Measurements from ENCODE around the gene KCNF1.
"Not testable (repeated sequence)": the region's sequence is repeated elsewhere in the genome, so short reads cannot be mapped to it uniquely, and the experiment has no call there.

The KCNF1 gene

DNA sequence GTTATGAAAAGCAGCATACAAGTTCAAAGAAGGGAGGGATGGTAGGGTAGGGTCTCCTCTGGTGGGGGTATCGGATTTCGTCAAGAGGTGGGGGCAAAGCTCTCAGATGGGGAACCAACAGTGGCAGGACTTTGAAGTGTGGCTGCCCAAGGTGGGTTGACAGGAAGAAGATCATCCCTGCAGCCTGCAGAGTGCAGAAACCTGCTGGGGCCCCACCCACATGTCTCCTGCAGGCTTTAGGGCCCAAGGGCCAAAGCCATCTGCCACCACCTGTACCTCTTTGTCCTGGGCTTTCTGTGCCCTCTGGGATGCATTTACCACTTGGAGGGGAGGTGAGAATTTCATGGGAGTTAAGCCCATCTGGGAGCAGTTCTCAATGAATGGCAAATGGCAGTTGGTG, 42.7 kb downstream of the KCNF1 start:
- no peak for DNase-seq
- in situ Hi-C loops (cut with HindIII; ENCODE audit: low pct_ligation_motif_present, low pct_unique_long_range_greater_than_20kb, low sequenced_read_pairs), result no loop called here

DNA sequence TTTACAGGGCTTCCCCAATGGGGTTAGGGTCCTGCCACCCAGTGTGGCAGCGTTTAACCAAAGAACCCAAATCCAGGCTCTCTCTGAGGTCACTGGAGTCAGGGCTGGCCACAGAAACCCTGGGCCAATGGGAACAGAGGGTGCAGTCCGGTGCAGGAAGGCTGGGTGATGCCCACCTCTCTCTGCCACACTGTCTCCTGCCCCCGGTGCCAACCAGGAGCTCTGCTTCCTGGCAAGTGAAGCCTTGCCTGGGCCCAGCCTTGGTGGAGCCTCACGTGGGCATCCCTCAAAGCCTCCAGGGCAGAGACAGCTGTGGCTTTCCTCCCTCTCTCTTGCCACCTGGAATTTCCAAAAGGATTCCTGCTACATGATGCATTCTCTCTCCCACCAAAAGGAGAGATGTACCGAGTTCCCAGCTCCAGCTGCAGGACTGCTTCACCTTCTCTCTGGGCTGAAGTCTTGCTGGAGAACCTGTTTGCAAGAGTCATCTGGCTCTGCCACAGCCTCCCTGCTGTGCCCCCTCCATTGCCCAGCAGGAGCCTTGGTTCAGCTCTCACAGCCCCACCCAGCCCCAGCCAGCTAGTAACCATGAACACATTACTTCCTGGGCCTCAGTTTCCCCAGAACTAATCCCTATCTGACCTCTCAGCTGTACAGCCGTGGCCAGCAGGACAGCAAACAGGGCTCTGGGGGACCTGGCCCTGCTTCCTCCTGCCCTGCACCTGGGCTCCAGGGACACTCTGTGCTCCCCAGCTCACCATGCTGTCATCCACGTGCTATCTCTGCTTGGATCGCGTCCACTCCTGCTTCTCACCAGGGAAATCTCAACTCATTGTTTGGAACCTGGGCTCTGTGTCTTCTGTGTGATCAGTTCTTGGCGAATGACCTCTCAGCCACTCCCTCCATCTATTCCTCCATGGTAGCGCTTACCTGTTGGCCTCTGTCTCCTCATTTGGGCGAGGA, 43.4 kb downstream of the KCNF1 start:
- in situ Hi-C loops (cut with HindIII; ENCODE audit: low pct_ligation_motif_present, low pct_unique_long_range_greater_than_20kb, low sequenced_read_pairs), result no loop called here
- no peak for DNase-seq

DNA sequence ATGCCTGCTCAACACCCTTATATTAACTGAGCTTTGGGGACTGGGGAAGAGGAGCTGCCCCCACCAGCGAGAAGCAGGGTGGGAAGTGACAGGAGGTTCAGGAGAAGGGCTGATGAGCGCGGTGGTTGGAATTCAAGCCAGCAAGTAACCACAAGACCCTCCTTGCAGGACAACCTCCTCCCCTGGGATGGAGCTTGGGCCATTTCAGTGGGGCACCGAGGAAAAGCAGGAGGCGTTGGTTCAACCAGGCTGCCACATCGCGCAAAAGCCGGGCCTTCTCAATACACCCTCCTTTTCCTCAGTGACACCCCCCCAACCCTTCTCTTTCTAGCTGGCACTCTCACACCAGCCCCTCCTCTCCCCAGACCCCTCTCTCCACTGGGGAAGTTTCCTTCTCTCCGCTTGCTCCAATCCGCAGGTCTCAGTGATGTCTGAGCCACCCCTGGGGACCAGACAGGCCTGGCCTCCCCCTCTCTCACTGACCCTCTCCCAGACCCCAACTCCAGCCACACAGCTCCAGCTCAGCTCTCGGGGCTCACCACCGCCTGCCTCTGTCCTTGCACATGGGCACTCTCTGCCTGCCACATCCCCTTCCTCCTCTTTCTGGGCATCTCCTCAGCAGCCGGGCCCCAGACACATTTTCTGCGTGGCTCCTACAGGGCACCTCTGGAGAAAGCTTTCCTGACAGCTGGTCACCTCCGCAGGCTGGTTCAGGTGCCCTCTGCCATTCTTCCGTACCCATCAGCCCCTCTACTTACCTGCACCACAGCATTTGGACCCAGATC, 44.5 kb downstream of the KCNF1 start:
- in situ Hi-C loops (cut with HindIII; ENCODE audit: low pct_ligation_motif_present, low pct_unique_long_range_greater_than_20kb, low sequenced_read_pairs), result no loop called here
- DNase-seq, result no peak

DNA sequence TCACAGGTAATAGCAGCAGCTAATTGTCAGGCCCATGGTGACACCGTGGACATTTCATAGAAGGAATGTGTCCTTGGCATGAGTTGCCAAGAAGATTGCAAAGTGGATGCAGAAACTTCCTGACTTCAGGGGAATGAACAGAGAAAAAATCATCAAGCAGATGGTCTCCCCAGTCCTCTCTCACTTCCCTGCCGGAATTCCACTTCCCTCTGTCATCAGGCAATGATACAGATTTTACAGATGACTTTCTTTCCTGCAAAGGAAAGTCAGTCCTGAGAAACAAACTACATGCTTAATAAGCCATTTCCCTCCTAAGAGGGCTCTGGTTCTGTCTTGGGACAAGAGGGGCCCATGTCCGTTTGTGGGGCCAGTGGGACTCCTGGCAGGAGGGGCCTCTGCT, 45.7 kb downstream of the KCNF1 start:
- no peak for DNase-seq
- in situ Hi-C loops (cut with HindIII; ENCODE audit: low pct_ligation_motif_present, low pct_unique_long_range_greater_than_20kb, low sequenced_read_pairs), result no loop called here

DNA sequence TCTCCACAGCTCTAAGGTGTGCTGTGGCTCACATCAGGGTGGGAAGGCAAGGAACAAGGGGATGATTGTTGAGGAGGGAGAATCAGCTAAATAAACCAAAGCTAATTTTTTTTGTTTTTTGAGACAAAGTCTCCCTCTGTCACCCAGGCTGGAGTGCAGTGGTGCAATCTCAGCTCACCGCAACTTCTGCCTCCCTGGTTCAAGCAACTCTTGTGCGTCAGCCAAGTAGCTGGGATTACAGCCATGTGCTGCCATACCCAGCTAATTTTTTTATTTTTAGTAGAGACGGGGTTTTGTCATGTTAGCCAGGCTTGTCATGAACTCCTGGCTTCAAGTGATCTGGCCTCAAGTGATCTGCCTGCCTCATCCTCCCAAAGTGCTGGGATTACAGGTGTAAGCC, 46.7 kb downstream of the KCNF1 start:
- DNase-seq; in situ Hi-C loops (cut with HindIII; ENCODE audit: low pct_ligation_motif_present, low pct_unique_long_range_greater_than_20kb, low sequenced_read_pairs): not testable (repeated sequence)

DNA sequence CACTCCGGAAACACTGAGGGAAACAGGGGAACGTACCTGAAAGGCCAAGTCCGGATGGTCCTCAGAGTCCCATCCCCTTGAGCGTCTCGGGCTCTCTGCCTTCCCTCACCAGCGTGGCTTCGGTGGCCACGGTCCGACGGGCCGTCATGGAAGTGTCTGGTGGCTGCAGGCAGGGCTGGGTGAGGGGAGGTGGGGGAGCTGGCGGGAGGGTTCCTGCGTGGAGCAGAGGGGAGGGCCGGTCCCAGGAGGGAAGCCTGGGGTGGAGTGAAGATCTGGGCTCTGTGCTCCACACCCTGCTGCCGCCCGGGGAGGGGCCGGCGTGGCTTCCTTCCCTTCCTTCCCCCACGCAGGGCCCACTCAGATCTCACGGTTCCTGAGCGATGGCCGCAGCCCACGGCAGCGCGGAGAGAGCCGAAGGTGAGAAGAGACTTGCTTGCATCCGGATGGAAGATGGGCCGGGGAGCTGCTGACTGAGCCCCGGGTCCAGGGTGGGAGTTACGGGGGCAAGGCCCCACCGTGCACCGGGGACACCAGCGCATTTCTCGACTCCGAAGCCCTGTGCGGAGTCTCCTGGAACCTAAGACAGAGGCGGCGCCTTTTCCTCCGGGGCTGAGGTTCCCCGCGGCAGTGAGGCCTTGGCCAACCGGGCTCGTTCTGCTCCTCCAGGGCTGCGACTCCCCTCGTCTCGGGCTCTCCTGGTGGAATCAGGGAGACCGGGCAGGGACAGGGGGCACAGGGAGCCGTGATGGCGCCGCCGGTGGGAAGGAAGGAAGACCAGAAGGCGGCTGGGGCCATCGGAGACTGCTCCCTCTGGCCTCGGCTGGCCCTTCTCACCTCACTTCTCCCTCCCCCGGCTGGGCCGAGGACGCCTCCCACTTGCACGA, 49.1 kb downstream of the KCNF1 start:
- in situ Hi-C loops (cut with HindIII; ENCODE audit: low pct_ligation_motif_present, low pct_unique_long_range_greater_than_20kb, low sequenced_read_pairs), result no loop called here

DNA sequence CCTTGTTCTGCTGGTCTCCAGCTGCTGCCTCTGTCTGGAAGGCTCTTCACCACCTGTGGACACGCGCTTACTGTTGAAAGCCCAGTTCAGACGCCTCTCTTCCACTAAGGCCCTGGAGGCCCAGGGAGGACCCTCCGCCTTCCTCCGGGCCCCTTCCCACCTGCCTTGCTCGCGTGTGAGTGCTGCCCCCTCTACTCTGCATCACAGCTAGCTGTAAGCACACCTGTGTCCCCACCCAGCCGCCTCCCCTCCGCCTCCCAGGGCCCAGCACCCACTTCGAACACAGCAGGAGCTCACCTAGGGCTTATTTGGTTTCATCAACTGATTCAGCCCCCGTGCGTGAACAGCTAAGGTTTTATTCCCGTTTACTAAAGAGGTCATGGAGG, 49.7 kb downstream of the KCNF1 start:
- DNase-seq, result no peak
- in situ Hi-C loops (cut with HindIII; ENCODE audit: low pct_ligation_motif_present, low pct_unique_long_range_greater_than_20kb, low sequenced_read_pairs), result no loop called here

More for the DNA sequence above, 49.1 kb downstream of the KCNF1 start:
- DNase-seq, result no peak

DNA sequence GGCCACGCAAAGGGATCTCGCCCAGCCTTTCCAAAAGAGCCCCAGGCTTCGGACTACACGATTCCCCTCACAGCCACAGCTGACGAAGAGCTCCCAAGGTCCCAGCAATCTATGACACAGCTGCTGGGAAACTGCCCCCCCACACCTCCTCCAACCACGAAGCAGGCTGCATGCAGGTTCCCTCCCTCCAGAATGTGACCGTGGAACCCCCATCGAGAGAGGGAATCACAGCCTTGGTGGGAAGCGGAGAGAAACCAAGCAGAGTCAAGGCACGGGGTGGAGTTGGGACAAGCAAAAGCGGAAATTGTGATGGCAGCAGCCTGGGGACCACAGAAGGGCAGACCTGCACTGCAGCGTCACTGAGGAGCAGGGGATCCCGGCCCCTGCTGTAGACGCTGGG, 50.3 kb downstream of the KCNF1 start:
- in situ Hi-C loops (cut with HindIII; ENCODE audit: low pct_ligation_motif_present, low pct_unique_long_range_greater_than_20kb, low sequenced_read_pairs), result no loop called here
- DNase-seq, result no peak

DNA sequence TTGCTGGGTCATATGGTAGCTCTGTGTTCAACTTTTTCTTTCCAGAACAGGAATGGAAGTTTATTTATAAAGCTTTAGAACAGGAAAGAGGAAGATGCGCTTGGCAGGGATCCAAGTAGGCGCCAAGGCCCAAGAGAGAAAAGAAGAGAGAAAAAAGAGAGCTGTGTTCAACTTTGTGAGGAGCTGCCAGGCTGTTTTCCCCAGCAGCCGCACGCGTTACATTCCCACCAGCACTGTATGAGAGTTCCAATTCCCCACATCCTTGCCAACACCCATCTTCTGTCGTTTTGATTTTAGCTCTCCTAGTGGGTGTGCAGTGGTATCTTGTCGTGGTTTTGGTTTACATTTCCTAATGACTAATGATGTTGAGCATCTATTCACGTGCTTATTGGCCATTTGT, 51.4 kb downstream of the KCNF1 start:
- in situ Hi-C loops (cut with HindIII; ENCODE audit: low pct_ligation_motif_present, low pct_unique_long_range_greater_than_20kb, low sequenced_read_pairs), result no loop called here
- DNase-seq, result no peak

Data from ACHN (cell line).